Vagina (tissue), 2 donors: ENCODE data around the gene R3HDM2.

Experiments used
- POLR2AphosphoS5 ChIP-seq, 2 donors: sonication (generic); formaldehyde crosslinking; IDR thresholded peaks; one replicate each; pipeline ENCODE4 v1.9.0; 2017; ENCODE audit warnings: antibody characterized with exemption in 2 of 2, mild to moderate bottlenecking in 2 of 2, low read depth in 1 of 2; ENCODE audit not compliant: insufficient read depth in 1 of 2
- TF ChIP-seq, protein P1 (sequence below), 3 experiments: fragments of 450-650 bp in 2 of 3; fragments of 200-600 bp in 1 of 3; sonication (generic) in 1 of 3; IDR thresholded peaks; one replicate each; pipeline ENCODE4 v1.5.1; 2017 to 2019; ENCODE audit warnings: antibody characterized with exemption in 3 of 3, mild to moderate bottlenecking in 2 of 3, moderate library complexity in 2 of 3

DNA sequence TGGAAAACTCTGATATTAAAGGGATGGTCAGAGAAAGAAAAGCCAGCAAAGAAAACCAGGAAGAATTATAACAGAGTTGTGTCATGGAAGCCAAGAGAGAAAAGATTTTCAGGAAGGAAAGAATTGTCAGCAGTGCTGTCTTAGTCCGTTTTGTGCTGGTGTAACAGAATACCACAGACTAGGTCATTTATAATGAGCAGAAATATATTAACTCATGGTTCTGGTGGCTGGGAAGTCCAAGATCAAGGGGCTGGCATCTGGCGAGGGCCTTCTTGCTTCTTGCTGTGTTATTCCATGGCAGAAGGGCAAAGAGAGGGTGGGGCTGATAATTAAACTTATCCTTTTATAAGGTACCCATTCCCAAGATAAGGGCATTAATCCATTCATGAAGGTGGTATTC is 17.8 kb upstream of the R3HDM2 start:
- TF ChIP-seq, protein P1, sequence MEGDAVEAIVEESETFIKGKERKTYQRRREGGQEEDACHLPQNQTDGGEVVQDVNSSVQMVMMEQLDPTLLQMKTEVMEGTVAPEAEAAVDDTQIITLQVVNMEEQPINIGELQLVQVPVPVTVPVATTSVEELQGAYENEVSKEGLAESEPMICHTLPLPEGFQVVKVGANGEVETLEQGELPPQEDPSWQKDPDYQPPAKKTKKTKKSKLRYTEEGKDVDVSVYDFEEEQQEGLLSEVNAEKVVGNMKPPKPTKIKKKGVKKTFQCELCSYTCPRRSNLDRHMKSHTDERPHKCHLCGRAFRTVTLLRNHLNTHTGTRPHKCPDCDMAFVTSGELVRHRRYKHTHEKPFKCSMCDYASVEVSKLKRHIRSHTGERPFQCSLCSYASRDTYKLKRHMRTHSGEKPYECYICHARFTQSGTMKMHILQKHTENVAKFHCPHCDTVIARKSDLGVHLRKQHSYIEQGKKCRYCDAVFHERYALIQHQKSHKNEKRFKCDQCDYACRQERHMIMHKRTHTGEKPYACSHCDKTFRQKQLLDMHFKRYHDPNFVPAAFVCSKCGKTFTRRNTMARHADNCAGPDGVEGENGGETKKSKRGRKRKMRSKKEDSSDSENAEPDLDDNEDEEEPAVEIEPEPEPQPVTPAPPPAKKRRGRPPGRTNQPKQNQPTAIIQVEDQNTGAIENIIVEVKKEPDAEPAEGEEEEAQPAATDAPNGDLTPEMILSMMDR (IDR thresholded peaks at IDR 0.05), result no peak
- no peak for TF ChIP-seq POLR2AphosphoS5 (IDR thresholded peaks at IDR 0.05; ENCODE audit: insufficient read depth in 1 of 2, low read depth in 1 of 2)
